Astrocyte (in vitro differentiated cells and primary cell): ENCODE data around the gene PLG.

Source experiments
- EZH2 ChIP-seq: IDR thresholded peaks from 2 replicates; pipeline ENCODE4 v1.6.1; 2012; ENCODE audit warnings: mild to moderate bottlenecking, low read length, inconsistent platforms; ENCODE audit not compliant: insufficient read depth
- TF ChIP-seq, protein P1 (sequence below): IDR thresholded peaks from 2 replicates; pipeline ENCODE4 v1.5.1; 2011; ENCODE audit warnings: low read depth, mild to moderate bottlenecking, inconsistent platforms, low read length, moderate library complexity; ENCODE audit not compliant: insufficient read depth

DNA sequence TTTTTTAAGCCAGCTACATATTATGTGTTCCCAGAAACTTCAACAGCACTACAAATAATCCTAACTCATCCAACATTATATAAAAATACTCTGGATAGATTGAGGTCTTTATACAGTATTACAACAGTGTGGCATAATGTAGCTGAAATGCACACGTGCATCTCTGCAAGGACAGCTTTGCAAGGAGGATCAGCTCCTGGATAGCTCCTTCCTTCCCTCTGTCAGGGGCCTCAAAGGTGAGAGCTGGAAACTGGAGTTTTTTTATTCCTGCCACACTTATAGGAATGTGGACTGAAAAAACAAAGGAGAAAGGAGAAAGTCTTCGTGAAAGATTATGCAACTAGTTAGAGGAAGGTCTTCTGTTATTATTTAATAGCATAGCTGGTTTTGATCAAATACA, 53.1 kb downstream of the PLG start:
- TF ChIP-seq, protein P1, sequence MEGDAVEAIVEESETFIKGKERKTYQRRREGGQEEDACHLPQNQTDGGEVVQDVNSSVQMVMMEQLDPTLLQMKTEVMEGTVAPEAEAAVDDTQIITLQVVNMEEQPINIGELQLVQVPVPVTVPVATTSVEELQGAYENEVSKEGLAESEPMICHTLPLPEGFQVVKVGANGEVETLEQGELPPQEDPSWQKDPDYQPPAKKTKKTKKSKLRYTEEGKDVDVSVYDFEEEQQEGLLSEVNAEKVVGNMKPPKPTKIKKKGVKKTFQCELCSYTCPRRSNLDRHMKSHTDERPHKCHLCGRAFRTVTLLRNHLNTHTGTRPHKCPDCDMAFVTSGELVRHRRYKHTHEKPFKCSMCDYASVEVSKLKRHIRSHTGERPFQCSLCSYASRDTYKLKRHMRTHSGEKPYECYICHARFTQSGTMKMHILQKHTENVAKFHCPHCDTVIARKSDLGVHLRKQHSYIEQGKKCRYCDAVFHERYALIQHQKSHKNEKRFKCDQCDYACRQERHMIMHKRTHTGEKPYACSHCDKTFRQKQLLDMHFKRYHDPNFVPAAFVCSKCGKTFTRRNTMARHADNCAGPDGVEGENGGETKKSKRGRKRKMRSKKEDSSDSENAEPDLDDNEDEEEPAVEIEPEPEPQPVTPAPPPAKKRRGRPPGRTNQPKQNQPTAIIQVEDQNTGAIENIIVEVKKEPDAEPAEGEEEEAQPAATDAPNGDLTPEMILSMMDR = no peak
- no peak for TF ChIP-seq EZH2
